Measurements from ENCODE around the gene KCNQ2. TPM values are rescaled to one million over a fixed set of nuclear protein-coding genes. Genes with fewer than 3 reads are reported as not detected.

KCNQ2 gene
- total RNA-seq, 1 experiment from 2014 or later: 0.25 TPM

DNA sequence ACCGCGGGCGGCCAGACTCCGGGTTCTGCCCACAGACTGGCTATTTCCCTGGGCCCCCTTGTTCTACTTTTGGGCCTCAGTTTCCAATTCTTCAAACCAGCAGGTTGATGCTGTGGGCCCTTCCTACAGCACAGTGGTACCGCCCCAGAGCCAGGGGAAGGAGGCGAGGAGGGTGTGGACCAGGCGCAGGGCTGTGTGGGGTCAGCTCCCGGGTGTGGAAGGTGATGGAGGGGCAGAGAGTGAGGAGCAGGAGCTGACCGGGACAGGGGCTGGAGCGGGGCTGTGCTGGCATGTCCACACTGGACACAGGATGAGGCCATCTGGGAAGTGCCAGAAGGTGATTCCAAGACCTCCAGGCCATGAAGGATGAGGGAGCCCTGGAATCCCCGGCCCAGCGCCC lies 76.2 kb downstream of the KCNQ2 start:
- BruUV-seq (replicated peaks): no TSS peak
- no peak overlapping the region for H3K4me3 ChIP-seq (ENCODE audit: low read depth, low read length)
- H3K4me1 ChIP-seq: no peaks in the 10 kb centered on the region
- Mint-ChIP-seq H3K27ac (ENCODE audit: unreplicated experiment) (no peak overlapping the region), H3K4me3 (ENCODE audit: unreplicated experiment) (no peak overlapping the region), H3K9me3 (ENCODE audit: unreplicated experiment) (peaks cover 13% of the 10 kb centered on the region), H3K36me3 (ENCODE audit: insufficient read depth, unreplicated experiment) (no peaks in the 10 kb centered on the region), H3K27me3 (ENCODE audit: insufficient read depth, unreplicated experiment) (peaks cover 47% of the 10 kb centered on the region), H3K4me1 (ENCODE audit: low read depth, unreplicated experiment) (no peaks in the 10 kb centered on the region)
- CTCF ChIA-PET: no interaction called here
- no peaks in the 10 kb centered on the region for H3K36me3 ChIP-seq (ENCODE audit: control insufficient read depth, insufficient read depth, low read length)
- peaks cover 15% of the 10 kb centered on the region for H3K9me3 ChIP-seq
- no peak for TF ChIP-seq CTCF (IDR thresholded peaks at IDR 0.05; ENCODE audit: insufficient read depth in 1 of 2, low read depth in 1 of 2, low read length in 1 of 2, severe bottlenecking in 1 of 2, unreplicated experiment in 1 of 2)
- H3K27me3 ChIP-seq (replicated peaks; ENCODE audit: control insufficient read depth, insufficient read depth, low read length): peaks cover 4% of the 10 kb centered on the region; the same call in 1 of the 2 replicates
- POLR2A ChIA-PET: no interaction called here
- no peak for DNase-seq
- intact Hi-C loops (cut with micrococcal nuclease; ENCODE audit: unreplicated experiment): no loop called here

DNA sequence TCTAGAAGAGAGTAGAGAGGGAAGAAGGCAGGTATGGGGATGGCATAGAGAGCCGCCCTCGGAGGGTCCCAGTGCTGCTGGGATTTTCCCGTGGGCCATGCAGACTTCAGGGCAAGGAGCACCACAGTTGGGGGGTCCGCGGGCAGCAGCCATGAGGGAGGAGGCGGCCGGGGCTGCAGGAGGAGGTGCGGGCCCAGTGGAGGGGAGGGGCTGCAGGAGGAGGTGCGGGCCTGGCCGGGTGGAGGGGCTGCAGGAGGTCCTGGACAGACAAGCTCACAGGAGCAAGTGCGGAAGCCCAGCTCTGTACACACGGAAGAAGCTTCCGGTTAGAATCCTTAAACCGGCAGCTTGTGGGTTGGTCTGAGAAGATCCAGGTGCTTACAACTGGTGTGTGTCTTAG lies 76.7 kb downstream of the KCNQ2 start:
- H3K27me3 ChIP-seq (replicated peaks; ENCODE audit: control insufficient read depth, insufficient read depth, low read length): peaks cover 4% of the 10 kb centered on the region; the same call in 1 of the 2 replicates
- no peak overlapping the region for H3K4me3 ChIP-seq (ENCODE audit: low read depth, low read length)
- CTCF ChIA-PET: no interaction called here

GRCh38 chr20:63394920-63395455 lies 77.5 kb downstream of the KCNQ2 start:
- Mint-ChIP-seq H3K27me3 (ENCODE audit: insufficient read depth, unreplicated experiment) (peaks cover 41% of the 10 kb centered on the region), H3K27ac (ENCODE audit: unreplicated experiment) (no peak overlapping the region)
- CTCF ChIA-PET: no interaction called here

More for the DNA sequence above, 76.7 kb downstream of the KCNQ2 start:
- no peak for TF ChIP-seq CTCF (IDR thresholded peaks at IDR 0.05; ENCODE audit: insufficient read depth in 1 of 2, low read depth in 1 of 2, low read length in 1 of 2, severe bottlenecking in 1 of 2, unreplicated experiment in 1 of 2)
- Mint-ChIP-seq H3K4me3 (ENCODE audit: unreplicated experiment) (no peak overlapping the region), H3K27me3 (ENCODE audit: insufficient read depth, unreplicated experiment) (peaks cover 44% of the 10 kb centered on the region), H3K9me3 (ENCODE audit: unreplicated experiment) (peaks cover 18% of the 10 kb centered on the region), H3K27ac (ENCODE audit: unreplicated experiment) (no peak overlapping the region), H3K4me1 (ENCODE audit: low read depth, unreplicated experiment) (no peaks in the 10 kb centered on the region), H3K36me3 (ENCODE audit: insufficient read depth, unreplicated experiment) (no peaks in the 10 kb centered on the region)
- Histone ChIP-seq H3K36me3 (ENCODE audit: control insufficient read depth, insufficient read depth, low read length) (no peaks in the 10 kb centered on the region), H3K9me3 (peaks cover 15% of the 10 kb centered on the region), H3K4me1 (no peaks in the 10 kb centered on the region)
- intact Hi-C loops (cut with micrococcal nuclease; ENCODE audit: unreplicated experiment): no loop called here
- BruUV-seq (replicated peaks): no TSS peak
- POLR2A ChIA-PET: no interaction called here
- DNase-seq: no peak

More at GRCh38 chr20:63394920-63395455, 77.5 kb downstream of the KCNQ2 start:
- TF ChIP-seq CTCF (IDR thresholded peaks at IDR 0.05; ENCODE audit: insufficient read depth in 1 of 2, low read depth in 1 of 2, low read length in 1 of 2, severe bottlenecking in 1 of 2, unreplicated experiment in 1 of 2): no peak
- H3K4me1 Mint-ChIP-seq (ENCODE audit: low read depth, unreplicated experiment): no peaks in the 10 kb centered on the region
- no TSS peak for BruUV-seq (replicated peaks)
- H3K4me1 ChIP-seq: no peaks in the 10 kb centered on the region
- POLR2A ChIA-PET: no interaction called here
- no peak for DNase-seq
- H3K9me3 ChIP-seq: peaks cover 20% of the 10 kb centered on the region
- no peaks in the 10 kb centered on the region for H3K36me3 Mint-ChIP-seq (ENCODE audit: insufficient read depth, unreplicated experiment)
- H3K4me3 Mint-ChIP-seq (ENCODE audit: unreplicated experiment): no peak overlapping the region
- H3K4me3 ChIP-seq (ENCODE audit: low read depth, low read length): no peak overlapping the region
- H3K27me3 ChIP-seq (replicated peaks; ENCODE audit: control insufficient read depth, insufficient read depth, low read length): peaks cover 2% of the 10 kb centered on the region; the same call in 1 of the 2 replicates
- peaks cover 26% of the 10 kb centered on the region for H3K9me3 Mint-ChIP-seq (ENCODE audit: unreplicated experiment)
- no peaks in the 10 kb centered on the region for H3K36me3 ChIP-seq (ENCODE audit: control insufficient read depth, insufficient read depth, low read length)
- intact Hi-C loops (cut with micrococcal nuclease; ENCODE audit: unreplicated experiment): no loop called here

Measured in Caco-2 (cell line).